SU-DHL-6 (cell line): ENCODE results near the gene TDRD9.

Source experiments
- EZH2phosphoT487 ChIP-seq: fragments of 200-600 bp; sonication (generic), shearing (Covaris generic); conservative IDR thresholded peaks from 2 replicates; pipeline ENCODE4 v1.6.1; 2018; ENCODE audit warnings: mild to moderate bottlenecking, antibody characterized with exemption, low read length, moderate library complexity, mixed read lengths
- TF ChIP-seq, protein P1 (sequence below): fragments of 200-600 bp; sonication (generic); IDR thresholded peaks from one replicate; pipeline ENCODE4 v1.5.1; 2017; ENCODE audit warnings: antibody characterized with exemption, mild to moderate bottlenecking, low read length, moderate library complexity; ENCODE audit not compliant: insufficient read depth, poor library complexity, severe bottlenecking

DNA sequence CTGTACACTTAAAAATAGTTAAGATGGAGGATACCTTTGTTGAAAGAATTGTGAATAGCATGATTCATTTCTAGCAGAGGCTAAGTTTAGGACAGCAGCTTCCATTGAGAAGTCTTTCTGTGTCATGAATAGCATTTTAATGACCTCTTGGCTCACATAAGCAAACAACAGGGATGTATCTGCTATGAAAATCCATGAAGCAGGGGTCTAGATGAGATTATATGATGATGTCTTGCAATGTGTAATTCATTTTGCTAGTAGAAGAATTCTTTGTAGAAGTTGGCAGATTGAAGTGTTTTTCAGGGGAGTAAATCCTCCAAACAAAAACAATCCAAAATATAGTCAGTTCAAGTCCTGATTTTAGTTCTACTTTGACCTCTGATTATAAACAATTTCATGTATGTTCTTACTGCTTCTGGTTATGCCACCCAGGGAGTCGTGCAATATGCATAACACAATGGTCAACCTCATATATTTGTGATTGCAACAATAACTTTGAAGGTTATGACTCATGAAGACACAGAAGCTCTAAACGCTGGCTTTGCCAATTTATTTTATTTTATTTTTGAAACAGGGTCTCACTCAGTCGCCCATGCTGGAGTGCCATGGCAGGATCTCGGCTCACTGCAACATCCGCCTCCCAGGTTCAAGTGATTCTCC, 21.0 kb downstream of the TDRD9 start:
- TF ChIP-seq, protein P1, sequence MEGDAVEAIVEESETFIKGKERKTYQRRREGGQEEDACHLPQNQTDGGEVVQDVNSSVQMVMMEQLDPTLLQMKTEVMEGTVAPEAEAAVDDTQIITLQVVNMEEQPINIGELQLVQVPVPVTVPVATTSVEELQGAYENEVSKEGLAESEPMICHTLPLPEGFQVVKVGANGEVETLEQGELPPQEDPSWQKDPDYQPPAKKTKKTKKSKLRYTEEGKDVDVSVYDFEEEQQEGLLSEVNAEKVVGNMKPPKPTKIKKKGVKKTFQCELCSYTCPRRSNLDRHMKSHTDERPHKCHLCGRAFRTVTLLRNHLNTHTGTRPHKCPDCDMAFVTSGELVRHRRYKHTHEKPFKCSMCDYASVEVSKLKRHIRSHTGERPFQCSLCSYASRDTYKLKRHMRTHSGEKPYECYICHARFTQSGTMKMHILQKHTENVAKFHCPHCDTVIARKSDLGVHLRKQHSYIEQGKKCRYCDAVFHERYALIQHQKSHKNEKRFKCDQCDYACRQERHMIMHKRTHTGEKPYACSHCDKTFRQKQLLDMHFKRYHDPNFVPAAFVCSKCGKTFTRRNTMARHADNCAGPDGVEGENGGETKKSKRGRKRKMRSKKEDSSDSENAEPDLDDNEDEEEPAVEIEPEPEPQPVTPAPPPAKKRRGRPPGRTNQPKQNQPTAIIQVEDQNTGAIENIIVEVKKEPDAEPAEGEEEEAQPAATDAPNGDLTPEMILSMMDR = no peak
- TF ChIP-seq EZH2phosphoT487 = no peak
